Measurements from ENCODE around the gene PCBD2. TPM values are rescaled to one million over a fixed set of nuclear protein-coding genes. Genes with fewer than 3 reads are reported as not detected.

The PCBD2 gene
- total RNA-seq, 1 experiment from 2014 or later = 17.6 TPM

GRCh38 chr5:134874831-134875655 lies 29.9 kb upstream of the PCBD2 start:
- intact Hi-C loops (cut with micrococcal nuclease; ENCODE audit: unreplicated experiment) = loop anchor here (1.0 to 2.0 kb wide), 2 partner anchors 30 kb away; partner anchors contain the start of genes C5orf24 and PCBD2
- POLR2A ChIA-PET (ENCODE audit: unreplicated experiment) = interaction anchor here (0.5 kb wide), 1 partner anchor 13 kb away, joined by 7 read pairs; no protein-coding TSS in a partner anchor

DNA sequence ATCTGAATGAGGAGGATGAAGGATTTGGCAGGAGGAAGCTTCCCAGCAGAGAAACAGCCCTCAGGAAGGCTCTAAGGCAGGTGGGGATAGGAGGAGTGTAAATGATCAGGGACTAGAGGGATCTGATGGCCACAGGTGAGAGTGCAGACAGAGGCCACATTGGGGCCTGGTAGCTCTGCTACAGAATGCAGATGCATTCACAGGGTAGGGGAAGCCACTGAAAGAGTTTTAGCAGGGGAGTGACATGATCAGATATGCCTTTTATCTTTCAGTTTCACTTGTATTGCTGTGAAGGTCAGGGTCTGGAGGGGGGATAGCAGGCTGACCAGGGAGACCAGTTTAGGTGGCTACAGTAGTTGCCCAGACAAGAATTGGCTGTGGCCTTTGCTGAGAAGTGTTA lies 27.8 kb upstream of the PCBD2 start:
- peaks cover 8% of the 10 kb centered on the region; the same call in 1 of the 2 replicates for H3K79me2 ChIP-seq (ENCODE audit: low read depth)
- H3K36me3 ChIP-seq (ENCODE audit: low read depth) = 0 out of 2 replicates have a peak, but pooled peaks cover 2% of the 10 kb centered on the region
- H3K9me2 ChIP-seq (ENCODE audit: insufficient read depth) = no peaks in the 10 kb centered on the region
- H3K4me3 ChIP-seq = no peak overlapping the region
- no peaks in the 10 kb centered on the region for H3K9me3 ChIP-seq (ENCODE audit: insufficient read depth, low read depth)
- CTCF ChIA-PET = no interaction called here
- H3K4me1 ChIP-seq (replicated peaks; ENCODE audit: insufficient read depth) = 0 out of 2 replicates have a peak, but pooled peaks cover 8% of the 10 kb centered on the region
- no peaks in the 10 kb centered on the region; the same call in 1 of the 2 replicates for H3F3A ChIP-seq (ENCODE audit: insufficient read depth, low read depth)
- no peak overlapping the region for H2AFZ ChIP-seq
- no peaks in the 10 kb centered on the region for H4K20me1 ChIP-seq (ENCODE audit: insufficient read depth)
- no peak overlapping the region for H3K27ac ChIP-seq
- no peak for DNase-seq
- intact Hi-C loops (cut with micrococcal nuclease; ENCODE audit: unreplicated experiment) = no loop called here
- POLR2A ChIA-PET (ENCODE audit: unreplicated experiment) = no interaction called here
- no TSS peak for BruUV-seq (replicated peaks)
- TF ChIP-seq EZH2 (IDR thresholded peaks at IDR 0.05; ENCODE audit: low read depth) = no peak
- TF ChIP-seq, protein P1, sequence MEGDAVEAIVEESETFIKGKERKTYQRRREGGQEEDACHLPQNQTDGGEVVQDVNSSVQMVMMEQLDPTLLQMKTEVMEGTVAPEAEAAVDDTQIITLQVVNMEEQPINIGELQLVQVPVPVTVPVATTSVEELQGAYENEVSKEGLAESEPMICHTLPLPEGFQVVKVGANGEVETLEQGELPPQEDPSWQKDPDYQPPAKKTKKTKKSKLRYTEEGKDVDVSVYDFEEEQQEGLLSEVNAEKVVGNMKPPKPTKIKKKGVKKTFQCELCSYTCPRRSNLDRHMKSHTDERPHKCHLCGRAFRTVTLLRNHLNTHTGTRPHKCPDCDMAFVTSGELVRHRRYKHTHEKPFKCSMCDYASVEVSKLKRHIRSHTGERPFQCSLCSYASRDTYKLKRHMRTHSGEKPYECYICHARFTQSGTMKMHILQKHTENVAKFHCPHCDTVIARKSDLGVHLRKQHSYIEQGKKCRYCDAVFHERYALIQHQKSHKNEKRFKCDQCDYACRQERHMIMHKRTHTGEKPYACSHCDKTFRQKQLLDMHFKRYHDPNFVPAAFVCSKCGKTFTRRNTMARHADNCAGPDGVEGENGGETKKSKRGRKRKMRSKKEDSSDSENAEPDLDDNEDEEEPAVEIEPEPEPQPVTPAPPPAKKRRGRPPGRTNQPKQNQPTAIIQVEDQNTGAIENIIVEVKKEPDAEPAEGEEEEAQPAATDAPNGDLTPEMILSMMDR (conservative IDR thresholded peaks at IDR 0.05) = no peak
- no peak overlapping the region for H3K4me2 ChIP-seq
- H3K27me3 ChIP-seq (ENCODE audit: insufficient read depth, low read depth) = no peaks in the 10 kb centered on the region

More at GRCh38 chr5:134874831-134875655, 29.9 kb upstream of the PCBD2 start:
- H3K27ac ChIP-seq = peak overlapping the region; percentile 42
- 0 out of 2 replicates have a peak, but pooled peaks cover 8% of the 10 kb centered on the region for H3K4me1 ChIP-seq (replicated peaks; ENCODE audit: insufficient read depth)
- H3K4me2 ChIP-seq = peak overlapping the region; percentile 95
- H3K36me3 ChIP-seq (ENCODE audit: low read depth) = 0 out of 2 replicates have a peak, but pooled peaks cover 2% of the 10 kb centered on the region
- H3K4me3 ChIP-seq = peak overlapping the region; percentile 85
- BruUV-seq (replicated peaks) = no TSS peak
- peaks cover 1% of the 10 kb centered on the region; the same call in 1 of the 2 replicates for H3F3A ChIP-seq (ENCODE audit: insufficient read depth, low read depth)
- H2AFZ ChIP-seq = peak overlapping the region; percentile 99
- no peaks in the 10 kb centered on the region for H3K9me3 ChIP-seq (ENCODE audit: insufficient read depth, low read depth)
- DNase-seq = peak; percentile 14 to 48
- no peaks in the 10 kb centered on the region for H4K20me1 ChIP-seq (ENCODE audit: insufficient read depth)
- H3K79me2 ChIP-seq (ENCODE audit: low read depth) = peaks cover 8% of the 10 kb centered on the region; the same call in 1 of the 2 replicates
- H3K27me3 ChIP-seq (ENCODE audit: insufficient read depth, low read depth) = no peaks in the 10 kb centered on the region
- TF ChIP-seq, protein P1 (conservative IDR thresholded peaks at IDR 0.05) = no peak
- TF ChIP-seq EZH2 (IDR thresholded peaks at IDR 0.05; ENCODE audit: low read depth) = no peak
- CTCF ChIA-PET = no interaction called here
- H3K9me2 ChIP-seq (ENCODE audit: insufficient read depth) = no peaks in the 10 kb centered on the region

DNA sequence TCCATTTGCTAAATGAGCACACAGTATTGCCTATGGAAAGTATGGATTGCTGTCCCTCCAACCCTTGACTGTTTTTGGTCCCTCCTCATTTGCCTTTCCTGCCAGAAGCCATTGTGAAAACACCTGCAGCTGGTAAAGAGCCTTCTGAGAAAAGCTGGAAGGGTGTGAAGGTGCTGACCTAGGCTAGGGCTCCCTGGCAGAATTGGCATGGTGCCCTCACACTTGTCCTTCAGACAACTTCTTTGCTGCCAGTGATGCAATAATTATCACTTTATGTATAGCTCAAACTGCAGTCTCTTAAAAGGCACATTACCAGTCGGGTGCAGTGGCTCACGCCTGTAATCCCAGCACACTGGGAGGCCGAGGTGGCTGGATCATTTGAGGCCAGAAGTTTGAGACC lies 26.5 kb upstream of the PCBD2 start:
- ChIA-PET POLR2A (ENCODE audit: unreplicated experiment) (no interaction called here), CTCF (no interaction called here)
- H3K27ac ChIP-seq = no peak overlapping the region

More for the DNA sequence above, 26.5 kb upstream of the PCBD2 start:
- no peak overlapping the region for H2AFZ ChIP-seq
- no TSS peak for BruUV-seq (replicated peaks)
- intact Hi-C loops (cut with micrococcal nuclease; ENCODE audit: unreplicated experiment) = no loop called here
- H3K4me2 ChIP-seq = no peak overlapping the region
- H3K27me3 ChIP-seq (ENCODE audit: insufficient read depth, low read depth) = no peaks in the 10 kb centered on the region
- 0 out of 2 replicates have a peak, but pooled peaks cover 2% of the 10 kb centered on the region for H3K36me3 ChIP-seq (ENCODE audit: low read depth)
- H3K4me3 ChIP-seq = no peak overlapping the region
- H4K20me1 ChIP-seq (ENCODE audit: insufficient read depth) = no peaks in the 10 kb centered on the region
- TF ChIP-seq EZH2 (IDR thresholded peaks at IDR 0.05; ENCODE audit: low read depth) = no peak
- no peak for DNase-seq
- 0 out of 2 replicates have a peak, but pooled peaks cover 8% of the 10 kb centered on the region for H3K4me1 ChIP-seq (replicated peaks; ENCODE audit: insufficient read depth)
- no peaks in the 10 kb centered on the region; the same call in 1 of the 2 replicates for H3F3A ChIP-seq (ENCODE audit: insufficient read depth, low read depth)
- no peaks in the 10 kb centered on the region for H3K9me3 ChIP-seq (ENCODE audit: insufficient read depth, low read depth)
- no peaks in the 10 kb centered on the region for H3K9me2 ChIP-seq (ENCODE audit: insufficient read depth)
- peaks cover 8% of the 10 kb centered on the region; the same call in 1 of the 2 replicates for H3K79me2 ChIP-seq (ENCODE audit: low read depth)

Data from PC-9 (cell line).